NB4 (cell line): ENCODE results near the gene GPC3.

Experiments
- MYC ChIP-seq: IDR thresholded peaks from 2 replicates; pipeline ENCODE4 v1.6.1; 2011; ENCODE audit warnings: low read depth, low read length
- TF ChIP-seq, protein P1 (sequence below): IDR thresholded peaks from one replicate; pipeline ENCODE4 v1.5.1; 2012; ENCODE audit warnings: low read depth, low read length

DNA sequence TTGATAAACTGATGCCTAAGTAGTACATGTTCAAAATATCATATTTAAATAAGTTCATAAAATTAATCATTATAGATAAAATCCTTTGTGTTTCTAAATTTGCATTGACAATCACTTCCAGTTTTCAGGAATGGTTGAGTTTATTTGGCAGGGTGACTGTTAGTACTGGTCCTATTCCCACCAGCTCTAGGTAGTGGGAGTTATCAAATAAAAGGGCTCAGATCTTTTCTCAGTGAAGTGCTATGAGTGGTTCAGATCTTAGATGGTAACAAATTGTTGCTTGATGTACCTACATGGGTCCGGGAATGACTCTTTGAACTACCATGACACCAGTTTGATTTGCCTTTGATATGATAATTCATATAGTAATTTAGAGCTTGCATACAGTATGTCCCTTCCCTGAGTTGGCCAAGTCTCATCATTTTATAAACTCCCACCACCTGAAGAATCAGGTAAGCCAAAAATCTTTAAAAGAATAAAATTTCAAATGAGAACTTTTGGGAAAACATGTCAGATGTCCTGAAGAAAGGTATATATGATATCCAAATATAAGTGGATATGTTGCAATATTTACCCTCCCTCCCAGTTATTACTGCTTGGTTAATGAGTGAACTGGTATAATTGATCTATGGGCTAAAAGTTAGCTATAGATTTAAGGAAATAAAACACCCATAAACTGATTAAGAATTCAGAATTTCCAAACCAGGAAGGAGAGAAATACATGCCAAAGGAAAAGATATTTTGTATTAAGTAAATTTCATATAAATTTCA is 28.6 kb downstream of the GPC3 start:
- TF ChIP-seq, protein P1, sequence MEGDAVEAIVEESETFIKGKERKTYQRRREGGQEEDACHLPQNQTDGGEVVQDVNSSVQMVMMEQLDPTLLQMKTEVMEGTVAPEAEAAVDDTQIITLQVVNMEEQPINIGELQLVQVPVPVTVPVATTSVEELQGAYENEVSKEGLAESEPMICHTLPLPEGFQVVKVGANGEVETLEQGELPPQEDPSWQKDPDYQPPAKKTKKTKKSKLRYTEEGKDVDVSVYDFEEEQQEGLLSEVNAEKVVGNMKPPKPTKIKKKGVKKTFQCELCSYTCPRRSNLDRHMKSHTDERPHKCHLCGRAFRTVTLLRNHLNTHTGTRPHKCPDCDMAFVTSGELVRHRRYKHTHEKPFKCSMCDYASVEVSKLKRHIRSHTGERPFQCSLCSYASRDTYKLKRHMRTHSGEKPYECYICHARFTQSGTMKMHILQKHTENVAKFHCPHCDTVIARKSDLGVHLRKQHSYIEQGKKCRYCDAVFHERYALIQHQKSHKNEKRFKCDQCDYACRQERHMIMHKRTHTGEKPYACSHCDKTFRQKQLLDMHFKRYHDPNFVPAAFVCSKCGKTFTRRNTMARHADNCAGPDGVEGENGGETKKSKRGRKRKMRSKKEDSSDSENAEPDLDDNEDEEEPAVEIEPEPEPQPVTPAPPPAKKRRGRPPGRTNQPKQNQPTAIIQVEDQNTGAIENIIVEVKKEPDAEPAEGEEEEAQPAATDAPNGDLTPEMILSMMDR, result no peak
- TF ChIP-seq MYC, result no peak
